Smooth muscle cell of the brain vasculature (primary cell): ENCODE data around the gene USP12.
"Not testable (repeated sequence)": the region's sequence is repeated elsewhere in the genome, so short reads cannot be mapped to it uniquely, and the experiment has no call there.

Source experiments
- DNase-seq: peaks from one replicate; pipeline ENCODE4 v3.0.0-alpha.2; 2012; ENCODE audit warnings: low read depth, low spot score

The USP12 gene

DNA sequence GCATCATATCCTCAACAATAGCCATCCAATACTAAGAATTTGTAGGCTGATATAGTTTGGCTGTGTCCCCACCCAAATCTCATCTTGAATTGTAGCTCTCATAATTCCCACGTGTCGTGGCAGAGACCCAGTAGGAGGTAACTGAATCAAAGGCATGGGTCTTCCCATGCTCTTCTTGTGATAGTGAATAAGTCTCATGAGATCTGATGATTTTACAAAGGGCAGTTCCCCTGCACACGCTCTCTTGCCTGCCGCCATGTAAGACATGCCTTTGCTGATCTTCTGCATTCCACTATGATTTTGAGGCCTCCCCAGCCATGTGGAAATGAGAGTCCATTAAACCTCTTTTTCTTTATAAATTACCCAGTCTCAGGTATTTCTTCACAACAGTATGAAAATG lies 48.2 kb downstream of the USP12 start:
- DNase-seq = not testable (repeated sequence)

GRCh38 chr13:27122036-27122435 lies 49.6 kb downstream of the USP12 start:
- no peak for DNase-seq

DNA sequence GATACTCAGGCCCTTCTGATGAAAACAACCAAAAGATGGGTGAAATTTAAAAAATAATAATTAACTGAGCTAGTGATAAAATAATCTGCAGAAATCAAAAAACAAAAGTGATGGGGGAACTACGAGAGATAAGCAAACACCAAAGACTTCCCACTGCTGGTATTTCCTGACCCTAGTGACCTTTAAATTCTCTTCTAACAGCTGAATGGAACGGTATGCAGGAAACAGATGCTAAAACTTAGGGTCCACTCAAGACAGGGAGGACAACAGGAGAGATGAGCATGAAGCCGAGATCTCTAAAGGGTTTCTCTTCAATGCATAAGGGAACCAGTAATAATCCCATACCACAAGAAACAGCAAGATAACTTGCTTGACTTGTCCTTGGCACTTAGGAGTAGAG lies 50.8 kb downstream of the USP12 start:
- DNase-seq = no peak

DNA sequence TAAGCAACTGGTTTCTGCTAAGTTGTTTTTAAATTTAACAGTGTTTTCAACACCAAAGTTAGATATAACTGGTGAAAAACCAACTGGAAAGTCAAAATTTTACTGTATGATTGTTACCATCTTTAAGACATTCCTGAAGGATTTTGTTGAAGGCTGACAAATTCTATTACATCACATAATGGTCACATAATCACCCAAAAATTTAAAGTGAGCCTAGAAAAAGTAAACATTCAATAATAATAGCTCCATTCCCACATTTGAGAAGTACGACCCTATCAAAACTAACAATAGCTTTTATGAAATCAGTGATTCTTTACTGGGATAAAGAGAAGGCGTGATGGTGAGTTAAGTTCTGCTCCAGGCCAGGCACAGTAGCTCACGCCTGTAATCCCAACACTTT lies 51.6 kb downstream of the USP12 start:
- no peak for DNase-seq

DNA sequence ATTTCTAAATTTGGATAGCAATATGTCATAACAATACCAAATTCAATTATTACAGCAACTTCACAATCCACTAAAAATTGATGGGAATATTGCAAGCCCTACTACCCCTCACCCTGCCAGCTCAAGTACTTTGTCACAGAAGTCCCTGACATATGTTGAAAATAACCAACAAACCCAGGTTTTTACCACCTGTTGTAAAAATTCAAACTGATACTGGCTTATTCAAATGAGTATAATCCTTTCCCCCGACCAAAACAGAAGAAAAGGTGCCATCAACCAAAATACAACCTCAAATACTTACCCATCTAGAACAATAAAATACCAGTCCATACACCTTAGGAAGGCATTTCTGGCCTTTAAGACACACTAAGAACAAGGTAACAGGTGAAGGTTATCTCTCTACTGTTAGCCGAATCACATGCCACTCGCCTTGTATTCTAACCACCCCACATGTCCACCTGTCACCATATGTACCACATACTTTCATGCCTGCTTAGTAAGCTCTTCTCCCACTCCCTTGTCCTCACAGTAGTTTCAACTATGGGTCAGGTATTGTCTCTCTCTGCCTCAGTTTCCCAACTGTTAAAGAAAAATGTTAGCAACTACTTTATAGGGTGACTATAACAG lies 53.1 kb downstream of the USP12 start:
- DNase-seq = no peak

- DNase-seq = no peak
These were observed 53.7 kb downstream of the USP12 start for GRCh38 chr13:27117952-27118351.

DNA sequence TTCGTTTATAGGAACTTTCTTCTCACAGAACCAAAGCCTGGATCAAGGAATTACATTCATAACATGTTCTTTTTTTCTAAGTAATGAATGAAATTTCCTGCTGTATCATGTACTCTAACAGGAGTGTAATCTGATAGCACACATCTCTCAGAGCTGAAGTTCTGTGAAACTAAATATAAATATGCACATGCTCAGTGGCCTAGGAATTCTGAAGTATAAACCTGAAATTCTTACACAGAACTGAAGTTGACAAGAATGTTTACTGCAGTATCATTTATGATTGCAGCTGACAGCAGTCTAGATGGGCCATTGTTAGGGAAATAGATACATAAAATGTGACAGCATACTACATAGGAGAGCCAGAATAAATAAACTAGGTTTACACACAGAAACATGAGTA lies 54.5 kb downstream of the USP12 start:
- DNase-seq = no peak

DNA sequence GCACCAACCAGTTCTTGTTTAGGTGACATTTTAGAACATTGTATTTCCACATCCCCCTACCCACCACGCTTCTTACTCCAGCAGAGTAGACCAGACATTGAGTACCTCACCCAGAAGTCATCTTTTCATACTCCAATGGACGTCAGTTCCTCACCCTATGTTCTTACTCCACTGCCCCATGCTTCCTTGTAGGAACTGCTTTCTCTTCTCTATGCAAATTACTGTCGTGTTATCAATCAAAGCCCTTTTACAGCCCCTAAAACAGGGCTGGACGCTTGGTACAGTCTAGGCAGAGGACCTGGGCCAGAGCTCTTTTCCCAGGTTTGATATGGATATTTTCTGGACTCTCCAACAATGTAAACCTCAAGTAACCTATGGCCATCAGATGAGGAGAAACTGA lies 58.2 kb downstream of the USP12 start:
- DNase-seq = no peak

GRCh38 chr13:27112006-27112405 lies 59.6 kb downstream of the USP12 start:
- no peak for DNase-seq

DNA sequence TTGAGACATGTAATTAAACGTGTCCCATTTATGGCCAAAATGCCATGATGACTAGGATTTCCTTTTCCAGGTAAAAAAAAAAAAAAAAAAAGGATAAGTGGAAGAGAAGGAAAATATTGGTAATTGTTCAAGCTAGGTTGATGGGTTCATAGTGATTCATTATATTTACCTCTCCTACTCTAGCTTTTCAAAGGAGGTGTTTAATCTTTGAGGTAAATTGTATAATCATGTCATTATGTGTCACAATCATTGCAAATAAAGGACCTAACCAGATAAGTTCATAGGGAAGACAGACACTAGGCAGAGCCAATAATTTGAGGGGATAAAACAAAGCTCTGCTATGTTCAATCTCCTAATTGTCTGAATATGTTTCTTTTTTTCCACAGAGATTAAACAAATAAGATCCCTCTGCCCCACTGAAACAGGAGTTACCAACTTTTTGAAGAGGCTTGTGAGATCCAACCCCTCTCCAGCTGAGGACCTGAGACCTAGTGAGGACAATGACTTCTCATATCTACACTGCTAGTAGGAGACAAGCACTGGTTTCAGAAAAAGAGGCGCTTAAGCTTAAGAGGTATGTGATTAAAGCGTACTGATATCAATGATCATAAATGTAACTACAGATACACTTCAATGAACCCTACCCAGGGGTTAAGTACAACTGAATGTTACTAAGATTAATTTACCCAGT lies 61.4 kb downstream of the USP12 start:
- DNase-seq = no peak

GRCh38 chr13:27106144-27106543 lies 65.5 kb downstream of the USP12 start:
- no peak for DNase-seq

DNA sequence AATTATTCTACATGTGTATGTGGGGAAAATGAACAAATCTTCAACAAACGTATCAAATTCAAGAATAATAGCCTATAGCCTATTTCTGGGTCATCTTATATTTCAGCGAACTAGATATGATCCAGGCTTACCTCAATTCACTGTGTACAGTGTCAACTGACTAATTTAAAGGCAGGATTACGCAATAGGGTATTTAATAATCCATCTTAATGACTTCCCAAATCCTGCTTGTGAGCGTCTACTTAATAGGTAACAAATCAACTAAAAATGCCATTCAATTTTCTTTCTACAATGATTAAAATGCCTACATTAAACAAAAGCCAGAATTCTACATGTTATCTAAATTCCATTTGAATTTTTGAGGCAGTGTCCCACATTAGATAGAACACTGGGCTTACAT lies 67.0 kb downstream of the USP12 start:
- DNase-seq = no peak

DNA sequence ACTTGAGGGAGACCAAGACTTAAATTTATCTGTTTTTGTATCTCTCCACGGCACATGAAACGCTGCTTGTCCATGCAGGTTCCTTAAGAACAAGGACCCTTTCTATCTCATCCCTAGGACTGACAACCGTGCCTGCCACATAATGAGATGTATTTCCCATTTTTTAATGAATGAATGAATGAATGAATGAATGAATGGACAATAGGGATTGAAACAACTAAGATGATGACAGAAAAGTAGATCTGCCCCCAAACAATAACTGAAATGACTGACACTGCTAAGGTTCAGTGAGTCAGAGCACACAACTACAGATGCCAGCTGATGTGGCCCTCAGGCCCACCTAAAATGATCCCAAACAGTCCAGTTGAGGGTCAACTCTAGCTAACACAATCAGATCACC lies 69.8 kb downstream of the USP12 start:
- no peak for DNase-seq

- DNase-seq = no peak
These were observed 70.3 kb downstream of the USP12 start for GRCh38 chr13:27101289-27101688.

- DNase-seq = no peak
These were observed 73.9 kb downstream of the USP12 start for GRCh38 chr13:27097691-27098090.

GRCh38 chr13:27091451-27091850 lies 80.2 kb downstream of the USP12 start:
- DNase-seq = no peak

GRCh38 chr13:27088619-27089018 lies 83.0 kb downstream of the USP12 start:
- no peak for DNase-seq

DNA sequence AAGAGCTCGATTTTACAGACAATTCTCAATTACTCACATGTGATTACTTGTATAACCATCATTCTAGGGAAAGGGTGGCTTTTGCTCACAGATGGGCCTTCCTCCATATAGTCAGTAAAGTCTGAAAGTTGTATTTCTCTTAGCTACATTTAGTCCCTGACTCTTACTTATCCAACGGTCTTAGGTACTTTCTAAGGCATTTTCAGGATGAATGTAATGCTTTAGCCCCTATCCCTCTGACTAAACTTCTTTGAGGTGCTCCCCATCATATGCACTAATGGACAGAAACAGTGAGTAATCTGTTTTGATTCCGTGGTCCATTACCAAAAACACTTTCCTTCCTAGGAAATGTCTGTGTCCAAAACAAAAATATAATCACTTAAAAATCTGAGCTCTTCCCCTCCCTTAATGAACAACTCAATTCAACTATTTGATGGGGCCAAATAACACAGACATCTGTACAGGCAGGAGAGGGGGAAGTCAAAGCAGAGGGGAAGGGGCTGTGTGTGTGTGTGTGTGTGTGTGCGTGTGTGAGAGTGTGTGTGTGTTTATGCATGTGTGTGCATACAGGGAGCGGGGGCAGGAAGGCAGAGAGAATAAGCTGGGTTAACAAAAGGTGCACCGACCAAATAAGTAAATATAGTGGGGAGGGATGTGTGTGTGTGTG lies 84.9 kb downstream of the USP12 start:
- DNase-seq = no peak

- no peak for DNase-seq
These were observed 88.4 kb downstream of the USP12 start for GRCh38 chr13:27083183-27083582.

- DNase-seq = no peak
These were observed 89.5 kb downstream of the USP12 start for GRCh38 chr13:27081893-27082679.

DNA sequence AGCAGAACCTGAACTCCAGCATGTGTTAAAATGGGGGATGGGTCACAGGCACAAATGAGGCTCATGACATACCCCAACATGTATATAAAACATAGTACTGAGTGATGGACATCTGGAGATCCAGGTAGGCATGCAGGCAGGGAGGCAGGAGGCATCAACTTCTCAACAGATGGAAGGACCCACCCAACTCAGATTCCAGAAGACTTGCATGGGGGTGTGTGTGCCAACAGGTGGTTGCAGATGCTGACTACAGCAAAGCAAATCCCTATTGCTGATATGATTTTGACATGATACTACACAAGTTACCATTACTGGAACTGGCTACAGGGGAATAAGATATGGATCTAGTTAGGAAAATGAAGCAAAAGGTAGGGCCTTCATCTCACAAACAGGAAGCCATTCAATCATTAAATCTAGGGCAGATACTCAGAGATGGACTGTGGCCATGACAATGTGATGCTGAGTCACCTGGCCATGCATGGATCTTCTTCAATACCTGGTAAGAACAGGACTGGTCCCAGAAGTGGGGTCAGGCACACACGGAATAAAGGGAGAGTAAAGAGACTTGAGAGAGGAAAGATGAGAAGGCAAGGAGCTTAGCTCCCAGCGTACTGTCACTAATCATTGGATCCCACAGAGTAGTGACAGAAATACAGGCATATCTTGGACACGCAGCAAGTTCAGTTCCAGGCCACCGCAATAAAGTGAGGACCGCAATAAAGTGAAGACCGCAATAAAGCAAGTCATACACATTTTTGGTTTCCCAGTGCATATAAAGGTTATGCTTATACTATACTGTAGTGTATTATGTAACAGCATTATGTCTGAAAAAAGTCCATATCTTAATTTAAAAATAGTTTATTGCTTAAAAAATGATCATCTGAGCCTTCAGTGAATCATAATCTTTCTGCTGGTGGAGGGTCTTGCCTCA lies 91.3 kb downstream of the USP12 start:
- DNase-seq = no peak
